ENCODE results near the gene CMTM5.

The CMTM5 gene

DNA sequence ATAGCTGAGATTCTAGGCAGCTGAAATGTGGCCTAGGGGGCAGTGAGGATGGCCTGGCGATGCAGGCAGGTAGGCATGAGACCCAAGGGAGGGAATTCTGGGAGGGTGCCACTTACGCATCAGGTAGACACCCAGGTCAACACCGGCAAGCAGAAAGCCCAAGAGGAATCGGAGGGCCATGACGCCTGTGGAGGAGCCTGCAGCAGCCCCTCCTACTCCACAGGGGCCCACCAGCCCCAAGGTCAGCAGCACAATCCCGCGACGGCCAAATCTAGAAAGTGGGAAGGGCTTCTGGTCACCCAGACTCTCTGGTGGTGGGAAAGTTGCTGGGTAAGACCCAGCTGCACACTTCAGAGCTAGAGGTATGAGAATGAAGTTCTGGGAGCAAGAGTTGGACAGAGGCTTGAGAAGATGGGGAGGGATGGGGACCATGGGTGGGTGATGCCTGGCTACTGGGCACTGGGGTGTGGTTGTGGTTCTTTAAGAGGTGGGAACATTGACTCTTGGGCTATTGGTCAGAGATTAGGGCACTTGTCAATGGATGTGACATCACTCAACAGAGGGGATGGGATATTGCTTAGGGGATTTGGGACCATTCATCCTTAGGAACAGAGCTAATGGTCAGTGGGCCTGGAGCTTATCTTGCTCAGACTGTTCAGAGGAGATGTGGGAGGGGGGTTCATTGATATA, 27.5 kb upstream of the CMTM5 start:
- H3K27ac ChIP-seq (ENCODE audit: low read length): no peak overlapping the region
- no peaks in the 10 kb centered on the region for H3K9me3 ChIP-seq (ENCODE audit: insufficient read depth, low read length, severe bottlenecking)
- no peaks in the 10 kb centered on the region for H4K20me1 ChIP-seq (ENCODE audit: insufficient read depth, low read length)
- no peak overlapping the region for H3K4me2 ChIP-seq (ENCODE audit: insufficient read depth, low read length)
- H3K36me3 ChIP-seq (ENCODE audit: insufficient read depth, low read length): no peaks in the 10 kb centered on the region
- H3K4me1 ChIP-seq (ENCODE audit: insufficient read depth, low read length): no peaks in the 10 kb centered on the region
- no peak overlapping the region for H3K9ac ChIP-seq (ENCODE audit: low read depth, low read length)
- DNase-seq (no peak), ATAC-seq (ENCODE audit: insufficient read depth, low read depth) (no peak)
- no peaks in the 10 kb centered on the region for H3K79me2 ChIP-seq (ENCODE audit: insufficient read depth, low read length)
- H2AFZ ChIP-seq (ENCODE audit: low read depth, low read length): no peak overlapping the region
- peaks cover 32% of the 10 kb centered on the region for H3K27me3 ChIP-seq (ENCODE audit: insufficient read depth, low read length, poor library complexity)
- H3K4me3 ChIP-seq (ENCODE audit: low read depth in 1 of 2, low read length in 2 of 2): no peak overlapping the region
- TF ChIP-seq, protein P1, sequence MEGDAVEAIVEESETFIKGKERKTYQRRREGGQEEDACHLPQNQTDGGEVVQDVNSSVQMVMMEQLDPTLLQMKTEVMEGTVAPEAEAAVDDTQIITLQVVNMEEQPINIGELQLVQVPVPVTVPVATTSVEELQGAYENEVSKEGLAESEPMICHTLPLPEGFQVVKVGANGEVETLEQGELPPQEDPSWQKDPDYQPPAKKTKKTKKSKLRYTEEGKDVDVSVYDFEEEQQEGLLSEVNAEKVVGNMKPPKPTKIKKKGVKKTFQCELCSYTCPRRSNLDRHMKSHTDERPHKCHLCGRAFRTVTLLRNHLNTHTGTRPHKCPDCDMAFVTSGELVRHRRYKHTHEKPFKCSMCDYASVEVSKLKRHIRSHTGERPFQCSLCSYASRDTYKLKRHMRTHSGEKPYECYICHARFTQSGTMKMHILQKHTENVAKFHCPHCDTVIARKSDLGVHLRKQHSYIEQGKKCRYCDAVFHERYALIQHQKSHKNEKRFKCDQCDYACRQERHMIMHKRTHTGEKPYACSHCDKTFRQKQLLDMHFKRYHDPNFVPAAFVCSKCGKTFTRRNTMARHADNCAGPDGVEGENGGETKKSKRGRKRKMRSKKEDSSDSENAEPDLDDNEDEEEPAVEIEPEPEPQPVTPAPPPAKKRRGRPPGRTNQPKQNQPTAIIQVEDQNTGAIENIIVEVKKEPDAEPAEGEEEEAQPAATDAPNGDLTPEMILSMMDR (IDR thresholded peaks at IDR 0.05; ENCODE audit: borderline replicate concordance, extremely low read depth, low read length, poor library complexity, severe bottlenecking): no peak
- TF ChIP-seq EZH2 (IDR thresholded peaks at IDR 0.05; ENCODE audit: borderline replicate concordance, low read depth, low read length, severe bottlenecking): no peak

DNA sequence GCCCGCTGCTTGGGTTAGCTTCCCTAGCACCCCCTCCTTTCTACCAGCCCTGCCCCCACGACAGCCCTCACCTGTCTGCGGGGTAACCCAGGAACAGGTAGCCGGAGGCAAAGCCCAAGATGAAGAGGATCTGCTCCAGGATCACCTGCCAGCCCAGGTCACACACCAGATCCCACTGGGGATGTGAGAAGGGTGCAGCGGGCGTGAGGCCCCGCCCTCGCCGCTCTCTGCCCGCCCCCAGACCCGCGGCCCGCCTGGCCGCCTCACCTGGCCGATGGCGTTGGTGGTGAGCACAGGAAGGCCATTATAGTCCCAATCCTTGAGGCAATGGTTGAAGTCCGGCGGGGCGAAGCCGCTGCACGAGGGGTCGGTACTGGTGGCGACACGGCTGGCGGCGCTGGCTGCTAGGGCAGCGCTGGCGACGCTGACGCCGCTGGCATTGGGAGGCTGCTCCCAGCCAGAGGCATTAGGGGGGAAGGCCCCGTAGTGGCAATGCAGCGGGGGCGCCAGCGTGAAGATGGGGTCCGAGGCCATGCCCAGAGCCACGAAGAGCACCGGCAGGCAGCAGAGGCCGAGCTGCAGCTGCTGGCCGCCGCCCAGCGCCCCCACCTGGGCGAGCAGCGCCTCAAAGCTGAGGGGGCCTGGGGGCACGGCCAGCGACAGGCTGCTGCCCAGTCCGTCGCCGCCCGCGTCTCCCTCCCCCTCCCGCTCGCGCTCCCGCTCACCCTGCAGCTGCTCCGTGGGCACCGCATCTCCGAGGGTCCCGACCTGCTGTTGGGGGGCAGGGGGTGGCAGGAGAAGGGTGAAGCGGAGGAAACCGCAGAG, 25.0 kb upstream of the CMTM5 start:
- H3K79me2 ChIP-seq (ENCODE audit: insufficient read depth, low read length): no peaks in the 10 kb centered on the region
- ATAC-seq (ENCODE audit: insufficient read depth, low read depth): no peak
- no peak overlapping the region for H2AFZ ChIP-seq (ENCODE audit: low read depth, low read length)
- TF ChIP-seq, protein P1 (IDR thresholded peaks at IDR 0.05; ENCODE audit: borderline replicate concordance, extremely low read depth, low read length, poor library complexity, severe bottlenecking): no peak
- TF ChIP-seq EZH2 (IDR thresholded peaks at IDR 0.05; ENCODE audit: borderline replicate concordance, low read depth, low read length, severe bottlenecking): no peak
- H3K4me3 ChIP-seq (ENCODE audit: low read depth in 1 of 2, low read length in 2 of 2): no peak overlapping the region
- H3K36me3 ChIP-seq (ENCODE audit: insufficient read depth, low read length): no peaks in the 10 kb centered on the region
- H3K9me3 ChIP-seq (ENCODE audit: insufficient read depth, low read length, severe bottlenecking): no peaks in the 10 kb centered on the region
- no peaks in the 10 kb centered on the region for H4K20me1 ChIP-seq (ENCODE audit: insufficient read depth, low read length)
- H3K27ac ChIP-seq (ENCODE audit: low read length): no peak overlapping the region
- peaks cover 36% of the 10 kb centered on the region for H3K27me3 ChIP-seq (ENCODE audit: insufficient read depth, low read length, poor library complexity)
- no peaks in the 10 kb centered on the region for H3K4me1 ChIP-seq (ENCODE audit: insufficient read depth, low read length)
- DNase-seq: no peak
- H3K9ac ChIP-seq (ENCODE audit: low read depth, low read length): no peak overlapping the region
- H3K4me2 ChIP-seq (ENCODE audit: insufficient read depth, low read length): no peak overlapping the region

DNA sequence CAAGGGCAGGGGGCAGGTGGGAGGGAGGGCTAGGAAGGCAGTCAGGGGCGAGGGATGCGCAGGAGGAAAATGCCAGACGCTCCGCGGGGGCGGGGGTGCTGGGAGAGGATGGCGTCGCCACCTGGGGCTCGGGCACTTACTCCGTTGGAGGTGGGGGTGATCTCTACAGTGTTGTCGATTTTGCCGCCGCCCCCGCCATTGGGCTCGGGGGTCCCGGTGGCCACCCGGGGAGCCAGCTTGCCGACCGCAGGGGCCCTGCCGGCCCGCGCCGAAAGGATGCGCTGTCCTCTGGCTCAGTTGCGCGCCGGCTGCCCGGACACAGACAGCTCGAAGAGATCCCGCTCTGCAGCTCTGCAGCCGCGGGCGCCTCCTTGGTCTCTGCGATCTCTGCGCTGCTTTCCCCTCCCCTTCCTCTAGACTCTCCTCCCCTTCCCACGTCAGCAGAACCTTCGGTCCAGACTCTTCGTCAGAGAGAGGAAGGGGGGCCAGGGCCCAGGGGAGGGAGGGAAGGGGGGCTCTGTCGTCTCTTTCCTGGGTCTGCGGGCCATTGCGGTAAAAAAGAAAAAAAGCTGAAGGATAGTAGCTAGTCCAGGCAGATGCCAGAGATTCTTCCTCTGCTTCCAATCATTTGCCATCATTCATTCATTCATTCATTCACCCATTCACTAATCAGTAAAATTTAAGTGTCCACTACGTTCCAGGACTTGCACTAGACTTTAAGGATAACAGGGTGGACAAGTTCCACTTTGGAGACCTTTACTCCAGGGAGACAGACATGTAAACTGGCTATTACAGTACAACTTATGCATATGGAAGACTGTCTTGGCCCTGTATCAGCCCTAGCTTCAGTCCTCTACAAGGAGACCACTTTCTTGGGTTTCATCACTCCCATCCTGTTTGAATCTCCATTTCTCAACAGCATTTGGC, 24.1 kb upstream of the CMTM5 start, which contains the start of gene SLC22A17:
Gene SLC22A17 (minus strand): TSS at position 382 of the 927 bp plus-strand sequence.
- no peaks in the 10 kb centered on the region for H3K9me3 ChIP-seq (ENCODE audit: insufficient read depth, low read length, severe bottlenecking)
- no peaks in the 10 kb centered on the region for H3K4me1 ChIP-seq (ENCODE audit: insufficient read depth, low read length)
- TF ChIP-seq, protein P1 (IDR thresholded peaks at IDR 0.05; ENCODE audit: borderline replicate concordance, extremely low read depth, low read length, poor library complexity, severe bottlenecking): no peak
- TF ChIP-seq EZH2 (IDR thresholded peaks at IDR 0.05; ENCODE audit: borderline replicate concordance, low read depth, low read length, severe bottlenecking): peak; percentile 33
- no peak for DNase-seq
- no peak within 1 kb of the TSS for H3K4me2 ChIP-seq (ENCODE audit: insufficient read depth, low read length)
- no peak within 1 kb of the TSS for H3K4me3 ChIP-seq (ENCODE audit: low read depth in 1 of 2, low read length in 2 of 2)
- no peaks in the 10 kb centered on the region for H3K36me3 ChIP-seq (ENCODE audit: insufficient read depth, low read length)
- peaks cover 42% of the 10 kb centered on the region for H3K27me3 ChIP-seq (ENCODE audit: insufficient read depth, low read length, poor library complexity)
- peak; percentile 49 for ATAC-seq (ENCODE audit: insufficient read depth, low read depth)
- no peak within 1 kb of the TSS for H2AFZ ChIP-seq (ENCODE audit: low read depth, low read length)
- H4K20me1 ChIP-seq (ENCODE audit: insufficient read depth, low read length): no peaks in the 10 kb centered on the region
- no peak within 1 kb of the TSS for H3K27ac ChIP-seq (ENCODE audit: low read length)
- H3K9ac ChIP-seq (ENCODE audit: low read depth, low read length): no peak within 1 kb of the TSS
- H3K79me2 ChIP-seq (ENCODE audit: insufficient read depth, low read length): no peaks in the 10 kb centered on the region

Data from DND-41 (cell line).